ENCODE results near the gene KREMEN2.
A peak's percentile ranks its signal among the peaks of the same experiment; 100 is the strongest.

DNA sequence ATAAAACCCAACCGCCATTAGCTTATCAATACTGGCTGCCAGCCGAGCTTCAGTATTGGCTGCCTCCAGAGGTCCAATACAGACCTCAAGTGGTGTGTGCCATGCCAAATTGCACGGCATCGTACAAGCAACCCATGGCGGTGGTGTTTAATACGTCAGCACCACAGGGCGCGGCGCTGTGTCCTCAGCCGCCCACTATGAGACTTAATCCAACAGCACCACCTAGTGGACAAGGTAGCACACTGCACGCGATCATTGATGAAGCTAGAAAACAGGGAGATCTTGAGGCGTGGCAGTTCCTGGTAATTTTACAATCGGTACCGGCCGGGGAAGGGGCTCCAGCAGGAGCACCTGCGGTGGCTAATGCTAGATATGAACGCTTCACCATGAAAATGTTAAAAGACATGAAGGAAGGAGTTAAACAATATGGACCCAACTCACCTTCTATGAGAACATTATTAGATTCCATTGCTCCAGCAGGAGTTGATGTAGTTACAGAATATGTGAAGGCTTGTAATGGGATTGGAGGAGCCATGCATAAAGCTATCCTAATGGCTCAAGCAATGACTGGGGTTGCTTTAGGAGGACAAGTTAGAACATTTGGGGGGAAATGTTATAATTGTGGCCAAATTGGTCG is 36.9 kb upstream of the KREMEN2 start:
- TF ChIP-seq, protein P1, sequence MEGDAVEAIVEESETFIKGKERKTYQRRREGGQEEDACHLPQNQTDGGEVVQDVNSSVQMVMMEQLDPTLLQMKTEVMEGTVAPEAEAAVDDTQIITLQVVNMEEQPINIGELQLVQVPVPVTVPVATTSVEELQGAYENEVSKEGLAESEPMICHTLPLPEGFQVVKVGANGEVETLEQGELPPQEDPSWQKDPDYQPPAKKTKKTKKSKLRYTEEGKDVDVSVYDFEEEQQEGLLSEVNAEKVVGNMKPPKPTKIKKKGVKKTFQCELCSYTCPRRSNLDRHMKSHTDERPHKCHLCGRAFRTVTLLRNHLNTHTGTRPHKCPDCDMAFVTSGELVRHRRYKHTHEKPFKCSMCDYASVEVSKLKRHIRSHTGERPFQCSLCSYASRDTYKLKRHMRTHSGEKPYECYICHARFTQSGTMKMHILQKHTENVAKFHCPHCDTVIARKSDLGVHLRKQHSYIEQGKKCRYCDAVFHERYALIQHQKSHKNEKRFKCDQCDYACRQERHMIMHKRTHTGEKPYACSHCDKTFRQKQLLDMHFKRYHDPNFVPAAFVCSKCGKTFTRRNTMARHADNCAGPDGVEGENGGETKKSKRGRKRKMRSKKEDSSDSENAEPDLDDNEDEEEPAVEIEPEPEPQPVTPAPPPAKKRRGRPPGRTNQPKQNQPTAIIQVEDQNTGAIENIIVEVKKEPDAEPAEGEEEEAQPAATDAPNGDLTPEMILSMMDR (IDR thresholded peaks at IDR 0.05; ENCODE audit: extremely low read depth in 1 of 2, insufficient read depth in 1 of 2, low read depth in 1 of 2, low read length in 2 of 2), result peak; percentile 83 to 94
- no peak for TF ChIP-seq POLR2A (IDR thresholded peaks at IDR 0.05; ENCODE audit: low read depth, low read length)

All from endothelial cell of umbilical vein (primary cell).